Osteocyte (in vitro differentiated cells): ENCODE results near the gene NAT10. TPM values are rescaled to one million over a fixed set of nuclear protein-coding genes. Genes with fewer than 3 reads are reported as not detected.

ENCODE experiments used
- DNase-seq: peaks from one replicate; pipeline ENCODE4 v3.0.0; 2021; ENCODE audit warnings: mixed read lengths; ENCODE audit not compliant: unreplicated experiment; ENCODE audit errors: extremely low spot score
- H3K27ac Mint-ChIP-seq: one replicate; pipeline ENCODE4 v1.8.0; 2021; ENCODE audit warnings: mild to moderate bottlenecking, mixed read lengths; ENCODE audit not compliant: unreplicated experiment
- H3K27me3 Mint-ChIP-seq: one replicate; pipeline ENCODE4 v1.8.0; 2021; ENCODE audit warnings: mixed read lengths; ENCODE audit not compliant: unreplicated experiment
- H3K36me3 Mint-ChIP-seq: one replicate; pipeline ENCODE4 v1.8.0; 2021; ENCODE audit warnings: mixed read lengths; ENCODE audit not compliant: unreplicated experiment
- H3K4me1 Mint-ChIP-seq: one replicate; pipeline ENCODE4 v1.8.0; 2021; ENCODE audit warnings: mixed read lengths; ENCODE audit not compliant: unreplicated experiment
- H3K4me3 Mint-ChIP-seq: one replicate; pipeline ENCODE4 v1.8.0; 2021; ENCODE audit warnings: mild to moderate bottlenecking, moderate library complexity, mixed read lengths; ENCODE audit not compliant: unreplicated experiment
- H3K9me3 Mint-ChIP-seq: one replicate; pipeline ENCODE4 v1.8.0; 2021; ENCODE audit warnings: mixed read lengths; ENCODE audit not compliant: unreplicated experiment
- CTCF ChIP-seq: fragments of 200-600 bp; sonication (generic); IDR thresholded peaks from 2 replicates; pipeline ENCODE4 v1.5.0; 2021; ENCODE audit warnings: antibody characterized with exemption, mild to moderate bottlenecking, moderate library complexity
- total RNA-seq: library from RNA; stranded (reverse); gene quantifications from 2 replicates; pipeline ENCODE4 v1.2.1, GENCODE V29; 2021

NAT10 gene
- total RNA-seq, 1 donor from 2014 or later: 38.6 TPM

DNA sequence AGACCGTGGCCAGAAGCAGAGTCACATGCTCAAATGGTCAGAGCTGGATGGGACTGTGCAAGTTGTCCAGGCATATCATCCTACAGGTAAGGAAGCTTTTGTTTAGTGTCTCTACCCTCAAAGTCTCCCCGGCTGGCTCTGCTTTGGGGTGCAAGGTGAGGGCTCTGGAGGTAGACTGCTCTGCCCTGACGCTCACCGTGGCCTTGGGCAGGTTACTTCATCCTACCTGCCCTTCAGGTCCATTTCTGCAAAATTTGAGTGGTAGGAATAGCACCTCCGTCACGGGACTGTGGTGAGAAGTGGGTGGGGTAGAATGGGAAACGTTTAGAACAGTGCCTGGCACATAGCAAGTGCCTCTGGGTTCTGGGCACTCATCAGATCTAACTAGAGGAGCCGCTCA, 42.2 kb downstream of the NAT10 start:
- H3K36me3 Mint-ChIP-seq: peaks cover 32% of the 10 kb centered on the region
- no peak overlapping the region for H3K4me3 Mint-ChIP-seq
- H3K9me3 Mint-ChIP-seq: no peaks in the 10 kb centered on the region
- H3K4me1 Mint-ChIP-seq: peaks cover 2% of the 10 kb centered on the region
- H3K27me3 Mint-ChIP-seq: no peaks in the 10 kb centered on the region
- no peak overlapping the region for H3K27ac Mint-ChIP-seq
- no peak for DNase-seq
- TF ChIP-seq CTCF: no peak

DNA sequence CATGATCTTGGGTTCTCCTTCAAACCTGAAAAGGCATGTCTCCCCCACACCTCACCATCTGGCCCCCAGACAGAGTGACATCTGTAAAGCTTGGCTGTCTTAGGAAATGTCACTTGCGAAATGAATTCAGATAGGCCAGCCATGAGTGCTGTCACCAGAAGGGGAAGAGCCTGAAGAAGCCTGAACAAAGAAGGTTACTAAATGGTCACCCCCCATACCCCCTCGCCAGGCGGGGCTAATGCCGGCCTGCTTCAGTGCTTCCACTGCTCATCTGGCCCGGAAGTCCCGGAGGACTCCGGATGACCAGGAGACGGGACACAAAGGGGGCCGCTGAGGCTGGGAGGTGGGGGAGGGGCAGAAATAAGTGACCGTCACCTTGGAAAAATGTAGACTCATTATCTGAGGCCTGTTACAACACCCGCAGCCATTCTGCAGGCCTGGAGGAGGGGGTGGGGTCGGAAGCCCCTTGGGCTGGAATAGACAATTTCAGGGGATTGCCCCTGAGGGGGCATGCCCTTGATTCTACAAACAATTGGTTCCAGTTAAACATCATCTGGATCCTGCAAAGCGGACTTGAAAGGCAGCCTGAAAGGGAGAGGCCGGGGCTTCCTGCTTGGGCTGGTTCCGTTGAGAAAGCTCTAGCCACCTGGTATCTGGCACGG, 43.2 kb downstream of the NAT10 start:
- H3K27me3 Mint-ChIP-seq: no peaks in the 10 kb centered on the region
- H3K4me1 Mint-ChIP-seq: peaks cover 3% of the 10 kb centered on the region
- H3K27ac Mint-ChIP-seq: no peak overlapping the region
- H3K4me3 Mint-ChIP-seq: no peak overlapping the region
- no peak for TF ChIP-seq CTCF
- no peaks in the 10 kb centered on the region for H3K9me3 Mint-ChIP-seq
- DNase-seq: no peak
- peaks cover 24% of the 10 kb centered on the region for H3K36me3 Mint-ChIP-seq

DNA sequence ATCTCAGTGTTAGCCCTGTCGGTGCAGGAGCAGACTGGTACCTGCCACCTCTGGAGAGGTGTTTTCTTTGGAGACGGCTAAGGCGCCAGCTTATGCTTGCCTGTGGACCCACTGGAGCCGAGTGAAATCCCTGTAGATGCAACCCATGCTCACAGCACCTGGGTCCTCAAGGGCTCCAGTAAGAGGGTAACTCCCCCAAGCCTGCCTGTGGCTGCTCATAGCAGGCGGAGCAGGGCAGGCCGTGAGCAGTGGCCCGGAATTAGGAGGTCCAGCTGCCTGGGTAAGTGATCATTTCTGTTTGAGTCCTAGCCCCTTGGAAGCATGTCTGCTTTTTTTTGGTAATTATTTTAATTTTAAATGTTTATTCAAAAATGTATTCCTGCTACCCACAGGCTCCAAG, 43.8 kb downstream of the NAT10 start:
- Mint-ChIP-seq H3K27me3 (no peaks in the 10 kb centered on the region), H3K27ac (no peak overlapping the region), H3K4me3 (no peak overlapping the region), H3K36me3 (peaks cover 24% of the 10 kb centered on the region), H3K9me3 (no peaks in the 10 kb centered on the region), H3K4me1 (peaks cover 3% of the 10 kb centered on the region)
- no peak for DNase-seq
- TF ChIP-seq CTCF: no peak

DNA sequence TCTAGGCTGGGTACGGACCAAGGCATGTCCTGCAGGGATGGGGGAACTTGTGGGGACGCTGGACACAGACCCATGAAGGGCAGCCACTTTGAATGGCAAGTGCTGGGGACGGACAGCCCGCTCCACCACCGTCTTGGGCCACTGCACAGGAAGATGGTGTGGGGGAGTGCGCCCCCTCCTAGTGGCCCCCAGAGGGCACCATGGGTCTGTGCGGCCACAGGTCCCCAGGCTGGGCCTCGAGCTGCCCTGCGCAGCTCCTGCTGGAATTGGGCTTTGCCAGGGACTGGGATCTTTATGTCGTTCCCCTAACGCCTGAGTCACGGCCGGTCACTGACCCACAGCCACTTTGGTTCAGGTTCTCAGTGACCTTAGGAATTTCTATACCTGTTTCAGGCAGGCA, 44.4 kb downstream of the NAT10 start:
- no peaks in the 10 kb centered on the region for H3K27me3 Mint-ChIP-seq
- DNase-seq: no peak
- H3K4me1 Mint-ChIP-seq: peaks cover 3% of the 10 kb centered on the region
- no peak overlapping the region for H3K4me3 Mint-ChIP-seq
- H3K9me3 Mint-ChIP-seq: no peaks in the 10 kb centered on the region
- TF ChIP-seq CTCF: peak; percentile 36
- peaks cover 21% of the 10 kb centered on the region for H3K36me3 Mint-ChIP-seq
- no peak overlapping the region for H3K27ac Mint-ChIP-seq

- Mint-ChIP-seq H3K9me3 (no peaks in the 10 kb centered on the region), H3K27ac (no peak overlapping the region), H3K27me3 (no peaks in the 10 kb centered on the region), H3K4me1 (peaks cover 3% of the 10 kb centered on the region), H3K36me3 (peaks cover 17% of the 10 kb centered on the region), H3K4me3 (no peak overlapping the region)
- TF ChIP-seq CTCF: no peak
- DNase-seq: no peak
Measured at GRCh38 chr11:34150494-34151151, 45.2 kb downstream of the NAT10 start.
